Heart left ventricle (tissue), 16 donors: Measurements from ENCODE around the gene ZNF283. TPM values are rescaled to one million over a fixed set of nuclear protein-coding genes. Genes with fewer than 3 reads are reported as not detected.

Source experiments
- ATAC-seq, 4 donors: fragments of 200-7000 bp; cut with Tn5 transposase; one replicate each; pipeline ENCODE4 v1.9.1; 2020 to 2022; ENCODE audit warnings: moderate library complexity in 4 of 4, mild to moderate bottlenecking in 3 of 4, moderate number of reproducible peaks in 1 of 4
- DNase-seq, 5 donors: peaks; one replicate each; pipeline ENCODE4 v3.0.0-alpha.2; 2020
- H3K27ac ChIP-seq, 12 donors: fragments of 200-600 bp; sonication (generic) in 4 of 12; one replicate each; pipeline versions ENCODE4 v1.5.0 to v1.8.0; 2016 to 2022; ENCODE audit warnings: mild to moderate bottlenecking in 2 of 12
- H3K27me3 ChIP-seq, 9 donors: fragments of 200-600 bp; sonication (generic) in 2 of 9; one replicate each; pipeline versions ENCODE4 v1.5.1 to v1.8.0; 2016 to 2022; ENCODE audit warnings: mild to moderate bottlenecking in 3 of 9
- H3K36me3 ChIP-seq, 9 donors: fragments of 200-600 bp; sonication (generic) in 2 of 9; one replicate each; pipeline versions ENCODE4 v1.5.0 to v1.8.0; 2018 to 2022; ENCODE audit warnings: mild to moderate bottlenecking in 2 of 9
- H3K4me1 ChIP-seq, 12 donors: fragments of 200-600 bp; sonication (generic) in 4 of 12; one replicate each; pipeline versions ENCODE4 v1.5.0 to v1.8.0; 2016 to 2022; ENCODE audit warnings: mild to moderate bottlenecking in 3 of 12
- H3K4me3 ChIP-seq, 12 donors: fragments of 200-600 bp; sonication (generic) in 4 of 12; one replicate each; pipeline versions ENCODE4 v1.5.0 to v1.8.0; 2017 to 2022; ENCODE audit warnings: mild to moderate bottlenecking in 9 of 12, moderate library complexity in 4 of 12
- H3K9me3 ChIP-seq, 12 donors: fragments of 200-600 bp; sonication (generic) in 4 of 12; one replicate each; pipeline versions ENCODE4 v1.5.0 to v1.8.0; 2016 to 2022; ENCODE audit warnings: mild to moderate bottlenecking in 1 of 12
- CTCF ChIP-seq, 12 donors: fragments of 200-600 bp; sonication (generic) in 4 of 12; IDR thresholded peaks; one replicate each; pipeline versions ENCODE4 v1.5.0 to v1.8.0; 2018 to 2022; ENCODE audit warnings: antibody characterized with exemption in 12 of 12, mild to moderate bottlenecking in 5 of 12
- POLR2A ChIP-seq, 2 donors: fragments of 450-650 bp; IDR thresholded peaks; one replicate each; pipeline ENCODE4 v1.6.1; 2017; ENCODE audit warnings: antibody characterized with exemption in 2 of 2, mild to moderate bottlenecking in 2 of 2, moderate library complexity in 2 of 2
- WGBS, 4 donors: extraction: QIAGEN DNeasy Blood & Tissue Kit in 2 of 4; methylation state at CpG; one replicate each; pipeline versions ENCODE4 v1.1.5 to v1.1.7; 2013 to 2018; 5-methylcytosine and 5-hydroxymethylcytosine counted together
- intact Hi-C, 10 donors: fragments of 100-400 bp; cut with DNase I; formaldehyde crosslinking; loops; one replicate each; pipeline versions ENCODE4 v1.11.1 to v1.14.2; 2022
- polyA plus RNA-seq, 2 donors: library from polyadenylated mRNA; stranded (reverse); fragments of 200-250 nt; gene quantifications; one replicate each; pipeline ENCODE4 v1.2.3, GENCODE V29; 2013
- total RNA-seq, 9 donors: library from RNA; depleted of rRNA in 2 of 9; stranded (reverse); fragments of >200 nt in 2 of 9; fragmentation: NEBNext Ultra II Directional in 3 of 9; extraction: Animal tissue kit (Norgen Biotek cat#: 25700) in 3 of 9; gene quantifications; one replicate each; pipeline versions ENCODE4 v1.1.0 to v1.2.4, GENCODE V29; 2016 to 2023
- donor health status: ischemic (EF 13 %, LVEDD 7.1; RV severe dilation, severe dysfunction).
- donor health status: healthy with polysubstance abuse.
- donor health status: DM: no; HTN: yes; CAD: no.
- donor health status: DM: no; HTN: no; CAD: no.
- donor health status: ischemic (EF 25% LVEDD 6.9; RV normal size, moderate dysfunction).
- donor health status: ischemic (EF 25% LVEDD 5.7; RV mildly dilated, moderate dysfunction).
- donor health status: healthy.
- donor health status: DM: yes; HTN: yes; CAD: no.
- donor health status: ischemic (EF 35%, LVEDD 5.7; RV mildly dilated, moderate dysfunction).
- donor health status: nonischemic (EF 11% LVEDD 7.7; RV severe dilation, severe dysfunction).
- donor health status: DM: yes; HTN: yes; CAD: no.
- donor health status: PGD.
- donor health status: ischemic (EF 29% LVEDD 5.4; RV normal size, mild dysfunction).
- donor health status: nonischemic (EF 23%, LVEDD 6.1; RV moderate dilation, normal function).

The ZNF283 gene
- total and polyA plus RNA-seq, 11 donors = 4.6 to 13.4 (median 10.3) TPM

GRCh38 chr19:43797118-43797517, 30.0 kb upstream of the ZNF283 start:
- H3K27ac ChIP-seq = no peak overlapping the region
- no peak for DNase-seq
- no peaks in the 10 kb centered on the region for H3K36me3 ChIP-seq
- no peak for ATAC-seq
- H3K4me3 ChIP-seq = no peak overlapping the region
- intact Hi-C loops = no loop called here
- peaks cover 0 to 7% (median 0%) of the 10 kb centered on the region in 12 donors for H3K9me3 ChIP-seq
- WGBS, 4 donors = 39 to 67% (median 58%) methylated on average over 3 to 6 of the region's 6 CpGs
- H3K4me1 ChIP-seq = peaks cover 0 to 15% (median 6%) of the 10 kb centered on the region in 12 donors
- TF ChIP-seq POLR2A (IDR thresholded peaks at IDR 0.05) = no peak
- peaks cover 0 to 68% (median 14%) of the 10 kb centered on the region in 9 donors for H3K27me3 ChIP-seq

- peaks cover 0 to 68% (median 14%) of the 10 kb centered on the region in 9 donors for H3K27me3 ChIP-seq
- H3K27ac ChIP-seq = no peak overlapping the region
- ATAC-seq (no peak), DNase-seq (no peak)
- TF ChIP-seq CTCF (IDR thresholded peaks at IDR 0.05) (no peak), POLR2A (IDR thresholded peaks at IDR 0.05) (no peak)
- H3K4me3 ChIP-seq = no peak overlapping the region
- intact Hi-C loops = no loop called here
- H3K9me3 ChIP-seq = peaks cover 0 to 7% (median 0%) of the 10 kb centered on the region in 12 donors
- H3K36me3 ChIP-seq = no peaks in the 10 kb centered on the region
- peaks cover 0 to 15% (median 6%) of the 10 kb centered on the region in 12 donors for H3K4me1 ChIP-seq
- WGBS, 4 donors = 77 to 85% (median 85%) methylated on average over 6 to 7 of the region's 7 CpGs
These were observed 29.6 kb upstream of the ZNF283 start for GRCh38 chr19:43797556-43797955.

- TF ChIP-seq CTCF (IDR thresholded peaks at IDR 0.05) = no peak
- no peak for TF ChIP-seq POLR2A (IDR thresholded peaks at IDR 0.05)
- H3K27me3 ChIP-seq = peaks cover 0 to 70% (median 14%) of the 10 kb centered on the region in 9 donors
- H3K36me3 ChIP-seq = no peaks in the 10 kb centered on the region
- H3K4me3 ChIP-seq = peak overlapping the region in 11 of 12 donors; percentile 25 to 62 (median 52)
- WGBS, 4 donors = 41 to 70% (median 45%) methylated on average over 2 to 5 of the region's 5 CpGs
- intact Hi-C loops = no loop called here
- no peak for ATAC-seq
- H3K9me3 ChIP-seq = peaks cover 0 to 7% (median 0%) of the 10 kb centered on the region in 12 donors
- DNase-seq = no peak
- peaks cover 0 to 15% (median 6%) of the 10 kb centered on the region in 12 donors for H3K4me1 ChIP-seq
- H3K27ac ChIP-seq = no peak overlapping the region
These were observed 29.0 kb upstream of the ZNF283 start for GRCh38 chr19:43798026-43798545.

GRCh38 chr19:43798546-43799409, 28.3 kb upstream of the ZNF283 start:
- WGBS, 4 donors = 13 to 16% (median 14%) methylated on average over 61 to 70 of the region's 70 CpGs
- Histone ChIP-seq H3K9me3 (peaks cover 0 to 7% (median 0%) of the 10 kb centered on the region in 12 donors), H3K27ac (peak overlapping the region in 1 of 12 donors; percentile 46), H3K27me3 (peaks cover 0 to 66% (median 14%) of the 10 kb centered on the region in 9 donors), H3K36me3 (no peaks in the 10 kb centered on the region), H3K4me1 (peaks cover 0 to 15% (median 6%) of the 10 kb centered on the region in 12 donors), H3K4me3 (peak overlapping the region; percentile 25 to 62 (median 50))
- intact Hi-C loops = no loop called here
- ATAC-seq (peak in 3 of 4 donors; percentile 50 to 62 (median 55)), DNase-seq (no peak)
- TF ChIP-seq POLR2A (IDR thresholded peaks at IDR 0.05) (no peak), CTCF (IDR thresholded peaks at IDR 0.05) (no peak)
